OCI-LY1 (cell line): ENCODE data around the gene C4orf54.

Experiments used
- H2AFZ ChIP-seq: fragments of 200-600 bp; sonication (generic), shearing (Covaris generic); 2 replicates; pipeline ENCODE4 v1.6.0; 2014; ENCODE audit warnings: antibody characterized with exemption, mild to moderate bottlenecking, low read length
- H3F3A ChIP-seq: fragments of 200-600 bp; sonication (generic), shearing (Covaris generic); 2 replicates; pipeline ENCODE4 v1.6.0; 2014; ENCODE audit warnings: mild to moderate bottlenecking, antibody characterized with exemption, low read length, moderate library complexity; ENCODE audit not compliant: insufficient read depth
- H3K27ac ChIP-seq: fragments of 200-600 bp; sonication (generic); 2 replicates; pipeline ENCODE4 v1.5.1; 2014; ENCODE audit warnings: low read length, mixed run types, mild to moderate bottlenecking, low read depth; ENCODE audit not compliant: poor library complexity, severe bottlenecking
- H3K27me3 ChIP-seq: fragments of 200-600 bp; sonication (generic); 2 replicates; pipeline ENCODE4 v1.6.0; 2014; ENCODE audit warnings: antibody characterized with exemption, mild to moderate bottlenecking, low read length, moderate library complexity; ENCODE audit not compliant: insufficient read depth
- H3K36me3 ChIP-seq: fragments of 200-600 bp; sonication (generic); 2 replicates; pipeline ENCODE4 v1.6.1; 2014; ENCODE audit warnings: mild to moderate bottlenecking, antibody characterized with exemption, low read length, moderate library complexity, mixed read lengths; ENCODE audit not compliant: insufficient read depth
- H3K4me1 ChIP-seq: fragments of 200-600 bp; sonication (generic); 2 replicates; pipeline ENCODE4 v1.5.1; 2014; ENCODE audit warnings: mild to moderate bottlenecking, low read length, moderate library complexity; ENCODE audit not compliant: insufficient read depth, severe bottlenecking
- H3K4me2 ChIP-seq: fragments of 200-600 bp; sonication (generic), shearing (Covaris generic); 2 replicates; pipeline ENCODE4 v1.6.1; 2014; ENCODE audit warnings: low read length
- H3K4me3 ChIP-seq: fragments of 200-600 bp; sonication (generic); 2 replicates; pipeline ENCODE4 v1.5.1; 2014; ENCODE audit warnings: low read length, low read depth, mild to moderate bottlenecking, mixed read lengths; ENCODE audit not compliant: poor library complexity, severe bottlenecking
- H3K79me2 ChIP-seq: fragments of 200-600 bp; shearing (Covaris generic); 2 replicates; pipeline ENCODE4 v1.6.1; 2016; ENCODE audit warnings: mixed run types, low read length, mixed read lengths; ENCODE audit not compliant: insufficient read depth
- H3K9ac ChIP-seq: fragments of 200-600 bp; sonication (generic), shearing (Covaris generic); 2 replicates; pipeline ENCODE4 v1.6.1; 2014; ENCODE audit warnings: mild to moderate bottlenecking, low read length, mixed read lengths
- H3K9me2 ChIP-seq: fragments of 200-600 bp; sonication (generic), shearing (Covaris generic); 2 replicates; pipeline ENCODE4 v1.6.1; 2014; ENCODE audit warnings: low read depth, mild to moderate bottlenecking, low read length, mixed read lengths
- H3K9me3 ChIP-seq: fragments of 200-600 bp; shearing (Covaris generic); 2 replicates; pipeline ENCODE4 v1.6.1; 2014; ENCODE audit warnings: low read length, mixed read lengths
- H4K20me1 ChIP-seq: fragments of 200-600 bp; sonication (generic), shearing (Covaris generic); 2 replicates; pipeline ENCODE4 v1.6.0; 2016; ENCODE audit warnings: mild to moderate bottlenecking, low read length; ENCODE audit not compliant: insufficient read depth
- CTCF ChIP-seq: fragments of 200-600 bp; sonication (generic), shearing (Covaris generic); IDR thresholded peaks from 2 replicates; pipeline ENCODE4 v1.5.1; 2017; ENCODE audit warnings: mild to moderate bottlenecking, antibody characterized with exemption, low read length, moderate library complexity, mixed read lengths
- EZH2 ChIP-seq: fragments of 200-600 bp; sonication (generic), shearing (Covaris generic); IDR thresholded peaks from 2 replicates; pipeline ENCODE4 v1.8.0; 2017; ENCODE audit warnings: borderline replicate concordance, mixed run types, mild to moderate bottlenecking, antibody characterized with exemption, low read length, moderate library complexity, mixed read lengths

The C4orf54 gene

DNA sequence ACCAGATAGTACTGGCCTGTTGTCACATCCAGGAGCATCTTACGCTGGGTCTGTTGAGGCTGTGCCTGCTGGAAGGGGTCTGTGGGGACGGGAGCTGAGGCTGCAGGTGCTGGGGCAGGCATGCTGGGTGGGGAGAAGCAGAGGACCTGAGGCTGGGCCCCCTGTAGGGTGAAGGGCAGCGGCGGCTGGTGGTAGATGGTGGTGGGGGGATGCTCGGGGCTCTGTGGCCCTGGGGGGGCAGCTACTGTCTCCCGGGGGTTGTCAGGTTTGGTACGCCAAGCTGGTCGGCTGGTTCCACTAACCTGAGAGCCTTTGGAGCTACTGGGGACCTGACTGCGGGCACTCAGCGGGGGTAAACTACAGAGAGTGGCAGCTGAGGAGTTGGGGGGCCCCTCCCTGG is 7.8 kb downstream of the C4orf54 start:
- no peaks in the 10 kb centered on the region for H3K36me3 ChIP-seq
- no peaks in the 10 kb centered on the region for H3F3A ChIP-seq
- no peaks in the 10 kb centered on the region for H3K79me2 ChIP-seq
- H3K9me2 ChIP-seq, result no peaks in the 10 kb centered on the region
- H3K9ac ChIP-seq, result no peak overlapping the region
- H3K9me3 ChIP-seq, result no peaks in the 10 kb centered on the region
- H3K4me3 ChIP-seq, result no peak overlapping the region
- no peak overlapping the region for H2AFZ ChIP-seq
- H3K27ac ChIP-seq, result peak overlapping the region; percentile 36
- no peak for TF ChIP-seq EZH2
- no peak for TF ChIP-seq CTCF
- H3K27me3 ChIP-seq, result no peaks in the 10 kb centered on the region
- no peaks in the 10 kb centered on the region for H4K20me1 ChIP-seq
- H3K4me2 ChIP-seq, result 0 out of 2 replicates have a peak overlapping the region, but pooled peaks have one; percentile 16
- H3K4me1 ChIP-seq, result peaks cover 16% of the 10 kb centered on the region

DNA sequence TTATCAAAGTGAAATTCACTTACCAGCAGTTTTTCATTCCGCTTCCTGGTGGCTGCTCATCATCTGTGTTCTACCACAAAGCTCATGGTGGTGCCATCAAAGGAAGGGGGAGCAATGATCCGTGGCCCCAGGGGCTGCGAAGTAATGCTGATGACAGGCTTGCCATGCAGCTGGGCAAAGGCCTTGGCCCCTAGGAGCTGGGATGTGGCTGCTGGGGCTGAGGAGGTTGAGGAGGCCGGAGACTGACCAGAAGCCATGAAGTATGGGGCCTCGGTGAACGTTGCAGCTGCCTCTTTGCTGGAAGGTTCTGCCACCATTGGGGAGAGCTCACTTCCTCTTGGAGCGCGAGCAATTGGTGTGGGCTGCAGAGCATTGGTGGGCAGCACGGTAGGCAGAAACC is 8.4 kb downstream of the C4orf54 start:
- Histone ChIP-seq H3K4me3 (peak overlapping the region; percentile 11), H3K9me2 (no peaks in the 10 kb centered on the region), H3K9ac (no peak overlapping the region), H4K20me1 (no peaks in the 10 kb centered on the region), H3K4me2 (peak overlapping the region; percentile 16; the same call in 1 of the 2 replicates), H3K27me3 (no peaks in the 10 kb centered on the region), H3K36me3 (no peaks in the 10 kb centered on the region), H3K27ac (peak overlapping the region; percentile 36), H3K9me3 (no peaks in the 10 kb centered on the region), H2AFZ (no peak overlapping the region), H3K79me2 (no peaks in the 10 kb centered on the region), H3K4me1 (peaks cover 16% of the 10 kb centered on the region), H3F3A (no peaks in the 10 kb centered on the region)
- no peak for TF ChIP-seq EZH2
- TF ChIP-seq CTCF, result no peak

- H4K20me1 ChIP-seq, result no peaks in the 10 kb centered on the region
- H3K36me3 ChIP-seq, result no peaks in the 10 kb centered on the region
- H3K27me3 ChIP-seq, result no peaks in the 10 kb centered on the region
- H3K9ac ChIP-seq, result no peak overlapping the region
- 0 out of 2 replicates have a peak overlapping the region, but pooled peaks have one; percentile 11 for H3K4me2 ChIP-seq
- no peaks in the 10 kb centered on the region for H3K9me2 ChIP-seq
- no peak overlapping the region for H2AFZ ChIP-seq
- H3F3A ChIP-seq, result no peaks in the 10 kb centered on the region
- TF ChIP-seq CTCF (no peak), EZH2 (no peak)
- H3K27ac ChIP-seq, result peak overlapping the region; percentile 36
- H3K4me3 ChIP-seq, result peak overlapping the region; percentile 11
- peaks cover 16% of the 10 kb centered on the region for H3K4me1 ChIP-seq
- no peaks in the 10 kb centered on the region for H3K79me2 ChIP-seq
- H3K9me3 ChIP-seq, result no peaks in the 10 kb centered on the region
Measured at GRCh38 chr4:99648321-99648720, 9.3 kb downstream of the C4orf54 start.
